GM18517 (cell line): ENCODE results near the gene PSMG3.

Experiments used
- ATAC-seq: cut with Tn5 transposase; IDR thresholded peaks from one replicate; pipeline ENCODE4 v1.9.1; 2021; ENCODE audit warnings: mild to moderate bottlenecking, moderate library complexity; ENCODE audit not compliant: unreplicated experiment

The PSMG3 gene

GRCh38 chr7:1546909-1547776 is 22.7 kb downstream of the PSMG3 start:
- no peak for ATAC-seq

DNA sequence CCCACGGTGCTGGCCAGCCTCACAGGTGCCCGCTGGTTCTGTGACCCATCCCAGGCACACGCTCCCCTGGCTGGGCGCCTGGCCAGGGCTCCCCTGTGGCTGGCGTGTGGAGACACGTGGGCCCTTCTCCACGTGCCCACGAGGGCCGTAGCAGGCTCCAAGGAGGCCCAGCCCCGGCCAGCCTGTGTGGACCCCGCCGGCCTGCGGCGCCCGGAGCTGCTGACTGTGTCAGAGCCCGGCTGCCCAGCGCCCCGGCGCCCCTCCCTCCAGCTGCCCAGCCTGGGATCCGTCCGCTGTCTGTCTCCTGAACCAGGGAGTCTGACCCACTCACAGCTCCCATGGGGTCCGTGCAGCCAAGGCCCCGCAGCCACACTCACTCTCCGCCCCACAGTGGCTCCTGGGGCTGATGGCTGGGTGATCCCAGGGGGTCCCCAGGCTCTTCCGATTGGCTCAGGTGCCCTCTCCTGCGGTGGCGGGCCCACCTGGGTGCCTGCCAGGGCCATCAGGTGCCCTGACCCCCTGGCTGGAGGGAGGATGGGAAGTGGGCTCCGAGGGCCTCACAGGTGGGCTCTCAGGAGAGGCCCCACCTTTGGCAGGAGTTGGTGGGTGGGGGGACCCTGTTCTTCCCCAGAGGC is 23.4 kb downstream of the PSMG3 start:
- no peak for ATAC-seq

- no peak for ATAC-seq
These were observed 24.2 kb downstream of the PSMG3 start for GRCh38 chr7:1545417-1546246.

DNA sequence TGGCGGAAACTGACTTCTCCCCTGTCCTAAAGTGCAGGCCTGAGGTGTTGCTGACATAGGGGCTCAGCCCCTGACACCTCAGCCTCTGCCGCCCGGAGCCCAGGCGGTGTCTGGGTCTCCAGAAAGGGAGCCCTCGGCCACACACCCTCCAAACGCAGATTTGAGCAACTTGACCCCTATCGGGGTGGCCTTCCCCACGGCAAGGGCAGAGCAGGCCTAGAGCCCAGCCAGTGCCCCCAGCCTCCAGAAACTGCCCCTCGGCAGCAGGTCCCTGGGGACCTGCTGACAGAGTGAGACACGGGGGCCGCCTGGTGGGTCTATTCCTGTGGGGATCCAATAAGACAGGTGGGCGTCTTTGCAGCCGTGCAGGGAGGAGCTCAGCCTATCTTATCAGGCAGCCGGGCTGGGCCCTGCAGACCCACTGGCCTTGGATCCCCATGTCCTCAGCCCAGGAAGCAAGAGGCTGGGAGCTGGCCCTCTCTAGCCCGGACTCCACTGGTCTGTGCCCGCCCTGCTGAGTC is 24.9 kb downstream of the PSMG3 start:
- no peak for ATAC-seq

- no peak for ATAC-seq
These were observed 25.5 kb downstream of the PSMG3 start for GRCh38 chr7:1544178-1544895.

- ATAC-seq, result no peak
These were observed 26.0 kb downstream of the PSMG3 start for GRCh38 chr7:1543826-1544177.

GRCh38 chr7:1542841-1543747 is 26.7 kb downstream of the PSMG3 start:
- ATAC-seq, result no peak

GRCh38 chr7:1542329-1542728 is 27.5 kb downstream of the PSMG3 start:
- ATAC-seq, result no peak

DNA sequence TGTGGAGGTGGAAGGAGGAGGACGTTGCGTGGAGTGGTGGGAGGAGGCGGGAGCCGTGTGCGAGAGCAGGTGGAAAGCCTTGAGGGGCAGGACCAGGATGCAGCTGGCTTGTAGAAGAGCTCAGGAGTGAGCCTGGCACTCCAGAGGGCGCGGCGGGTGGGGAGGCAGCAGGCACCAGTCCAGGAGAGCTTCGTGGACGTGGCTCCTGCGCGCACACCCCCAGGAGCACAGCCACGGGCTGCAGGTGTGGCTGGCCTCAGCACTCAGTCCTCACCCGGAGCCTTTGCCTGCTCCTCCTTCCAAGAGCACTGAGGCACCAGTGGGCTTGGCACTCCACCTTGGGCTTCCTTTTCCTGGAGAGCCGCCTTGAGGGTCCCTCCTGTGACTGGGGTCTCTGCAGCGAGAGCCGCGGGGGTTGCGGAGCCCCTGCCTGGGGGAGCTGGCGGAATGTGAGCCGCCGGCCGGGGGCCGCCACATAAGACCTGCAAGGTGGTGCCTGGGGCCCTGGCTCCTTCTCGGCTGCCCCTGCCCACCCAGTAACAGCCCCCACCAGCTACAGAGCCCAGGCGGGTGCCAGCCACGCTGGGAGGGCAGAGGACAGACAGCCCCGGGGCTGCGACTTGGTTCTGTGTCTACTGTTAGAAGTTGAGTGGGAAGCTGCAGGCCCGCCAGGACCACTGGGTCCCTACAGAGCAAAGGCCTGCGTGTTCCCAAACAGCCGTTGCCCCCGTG is 28.2 kb downstream of the PSMG3 start:
- ATAC-seq, result no peak

GRCh38 chr7:1540776-1541271 is 29.0 kb downstream of the PSMG3 start:
- no peak for ATAC-seq

DNA sequence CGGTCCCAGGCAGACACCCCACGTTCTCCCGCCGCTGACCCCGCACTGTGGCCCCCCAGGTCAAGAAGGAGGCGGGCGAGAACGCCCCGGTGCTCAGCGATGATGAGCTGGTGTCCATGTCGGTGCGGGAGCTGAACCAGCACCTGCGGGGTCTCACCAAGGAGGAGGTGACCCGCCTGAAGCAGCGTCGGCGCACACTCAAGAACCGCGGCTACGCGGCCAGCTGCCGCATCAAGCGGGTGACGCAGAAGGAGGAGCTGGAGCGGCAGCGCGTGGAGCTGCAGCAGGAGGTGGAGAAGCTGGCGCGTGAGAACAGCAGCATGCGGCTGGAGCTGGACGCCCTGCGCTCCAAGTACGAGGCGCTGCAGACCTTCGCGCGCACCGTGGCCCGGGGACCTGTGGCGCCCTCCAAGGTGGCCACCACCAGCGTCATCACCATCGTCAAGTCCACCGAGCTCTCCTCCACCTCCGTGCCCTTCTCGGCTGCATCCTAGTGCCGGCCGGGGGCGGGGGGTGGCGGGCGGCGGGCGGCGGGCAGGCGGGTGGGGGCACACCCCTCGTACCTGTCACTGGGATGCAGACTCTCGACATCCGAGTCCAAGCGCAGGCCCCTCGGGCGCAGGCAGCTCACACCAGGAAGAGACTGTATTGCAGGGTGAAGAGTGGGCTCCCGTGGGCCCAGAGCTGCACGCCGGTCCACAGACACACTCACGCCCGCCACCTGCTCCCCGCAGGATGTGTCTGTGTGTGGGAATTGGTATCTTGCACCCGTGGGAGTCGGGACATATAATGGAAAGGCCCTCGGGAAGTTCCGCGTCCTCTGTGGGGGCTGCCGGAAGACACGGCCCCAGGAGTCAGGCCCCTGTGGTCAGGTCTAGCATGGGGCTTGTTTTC is 29.7 kb downstream of the PSMG3 start:
- no peak for ATAC-seq

GRCh38 chr7:1539181-1539881 is 30.5 kb downstream of the PSMG3 start:
- ATAC-seq, result no peak

GRCh38 chr7:1538544-1539180 is 31.2 kb downstream of the PSMG3 start:
- ATAC-seq, result no peak

DNA sequence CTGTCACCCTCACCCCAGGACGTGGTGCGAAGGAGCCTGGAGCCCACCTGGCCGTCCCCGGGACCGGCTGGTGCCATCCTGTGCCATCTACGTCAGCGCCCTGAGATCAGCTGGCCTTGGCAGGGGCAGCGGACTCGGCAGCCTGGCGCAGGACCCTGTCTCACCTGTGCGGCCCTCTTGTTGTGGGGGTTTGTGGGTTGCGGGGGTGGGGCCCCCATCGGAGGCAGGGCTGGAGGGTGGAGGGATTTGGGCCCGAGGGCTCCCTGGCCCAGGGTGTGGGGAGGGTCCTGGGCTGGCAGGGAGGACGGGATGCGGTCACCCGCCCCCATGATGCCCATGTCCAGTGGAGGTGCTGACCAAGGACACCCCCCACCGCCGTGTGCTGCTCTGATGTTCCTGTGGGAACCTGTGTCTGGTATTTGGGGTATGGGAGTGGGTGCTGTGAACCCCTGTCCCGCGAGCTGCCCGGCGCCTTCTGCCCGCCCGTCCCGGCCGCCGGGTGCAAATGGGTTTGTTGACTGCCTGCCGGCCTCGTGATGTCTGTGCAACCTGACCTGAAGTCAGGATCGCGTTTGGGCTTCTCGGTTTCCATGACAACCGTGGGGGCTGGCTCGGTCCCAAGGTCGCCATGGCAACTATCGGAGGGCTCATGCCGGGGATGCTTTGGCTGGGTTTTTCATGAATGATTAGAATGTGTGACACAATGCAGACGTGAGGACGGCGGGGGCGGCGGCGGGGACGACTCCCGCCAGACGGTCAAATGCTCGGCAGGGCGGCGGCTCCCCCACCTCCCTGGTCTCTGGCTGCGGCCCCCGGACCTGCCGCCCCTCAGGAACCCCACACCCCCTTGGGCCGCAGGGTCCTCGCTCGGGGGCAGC is 32.1 kb downstream of the PSMG3 start:
- ATAC-seq, result no peak

- ATAC-seq, result no peak
These were observed 32.9 kb downstream of the PSMG3 start for GRCh38 chr7:1536743-1537534.
